ENCODE data around the gene BLOC1S4. TPM values are rescaled to one million over a fixed set of nuclear protein-coding genes. Genes with fewer than 3 reads are reported as not detected.
A peak's percentile ranks its signal among the peaks of the same experiment; 100 is the strongest.

BLOC1S4 gene
- total RNA-seq, 1 experiment from 2014 or later: 15.7 TPM

DNA sequence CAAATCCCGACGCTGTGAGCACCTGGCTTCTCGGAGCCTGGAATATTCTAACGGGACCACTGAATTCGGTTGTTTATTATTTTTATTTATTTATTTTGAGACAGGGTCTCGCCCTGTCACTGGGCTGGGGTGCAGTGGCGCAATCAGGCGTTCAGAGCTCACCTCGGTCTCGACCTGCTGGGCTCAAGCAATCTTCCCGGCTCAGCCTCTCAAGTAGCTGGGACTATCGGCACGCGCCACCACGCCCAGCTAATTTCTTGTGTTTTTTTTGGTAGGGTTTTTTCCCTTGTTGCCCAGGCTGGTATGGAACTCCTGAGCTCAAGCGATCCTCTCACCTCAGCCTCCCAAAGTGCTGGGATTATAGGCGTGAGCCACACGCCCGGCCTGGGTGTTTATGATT lies 43.8 kb upstream of the BLOC1S4 start:
- no peaks in the 10 kb centered on the region for H3K9me2 ChIP-seq (ENCODE audit: insufficient read depth)
- no peaks in the 10 kb centered on the region for H3K27me3 ChIP-seq (ENCODE audit: insufficient read depth, low read length)
- ATAC-seq: no peak
- H3K4me3 ChIP-seq (replicated peaks in 1 of 2; ENCODE audit: low read depth in 1 of 2, low read length in 2 of 2): no peak overlapping the region
- POLR2A ChIA-PET: interaction anchor here (2.0 to 3.6 kb wide), 2 partner anchors 18 to 28 kb away, joined by 17 to 35 read pairs; no protein-coding TSS in a partner anchor
- H3K27ac ChIP-seq (ENCODE audit: low read depth, low read length): peak overlapping the region; percentile 99; the same call in 1 of the 2 replicates
- CTCF ChIA-PET: interaction anchor here (1.4 kb wide), 1 partner anchor 9 kb away, joined by 4 read pairs; no protein-coding TSS in a partner anchor
- no peak for DNase-seq (ENCODE audit: low read depth, low spot score)
- intact Hi-C loops (cut with micrococcal nuclease): no loop called here
- H3K4me1 ChIP-seq (ENCODE audit: control insufficient read depth in 1 of 2, insufficient read depth in 2 of 2, low read length in 2 of 2): peaks cover 8 to 16% of the 10 kb centered on the region in 2 experiments; a peak in 3 of 4 replicates
- H3K9me3 ChIP-seq (ENCODE audit: control insufficient read depth in 1 of 2, insufficient read depth in 1 of 2, low read depth in 1 of 2, low read length in 2 of 2): no peaks in the 10 kb centered on the region
- TF ChIP-seq YY1 (IDR thresholded peaks at IDR 0.05; ENCODE audit: extremely low read depth, insufficient replicate concordance, low read depth, low read length) (no peak), CEBPB (IDR thresholded peaks at IDR 0.05; ENCODE audit: low read depth) (no peak), ZNF274 (IDR thresholded peaks at IDR 0.05; ENCODE audit: low read depth, low read length) (no peak), TCF7L2 (IDR thresholded peaks at IDR 0.05; ENCODE audit: borderline replicate concordance, extremely low read depth, insufficient read depth, insufficient read length) (no peak), POLR2A (IDR thresholded peaks at IDR 0.05; ENCODE audit: borderline replicate concordance, extremely low read depth, insufficient read depth, insufficient read length) (no peak), SP1 (IDR thresholded peaks at IDR 0.05; ENCODE audit: low read depth) (no peak), EZH2 (IDR thresholded peaks at IDR 0.05) (no peak), SIN3A (IDR thresholded peaks at IDR 0.05; ENCODE audit: low read depth) (no peak), CBX3 (IDR thresholded peaks at IDR 0.05; ENCODE audit: low read depth) (no peak), ELF1 (IDR thresholded peaks at IDR 0.05; ENCODE audit: borderline replicate concordance, low read depth) (no peak), JUND (IDR thresholded peaks at IDR 0.05) (no peak), EZH2phosphoT487 (IDR thresholded peaks at IDR 0.05; ENCODE audit: borderline replicate concordance) (no peak), FOSL1 (IDR thresholded peaks at IDR 0.05; ENCODE audit: low read depth) (no peak), ZFX (IDR thresholded peaks at IDR 0.05) (no peak), RAD21 (IDR thresholded peaks at IDR 0.05; ENCODE audit: low read depth) (no peak)
- TF ChIP-seq, protein P1, sequence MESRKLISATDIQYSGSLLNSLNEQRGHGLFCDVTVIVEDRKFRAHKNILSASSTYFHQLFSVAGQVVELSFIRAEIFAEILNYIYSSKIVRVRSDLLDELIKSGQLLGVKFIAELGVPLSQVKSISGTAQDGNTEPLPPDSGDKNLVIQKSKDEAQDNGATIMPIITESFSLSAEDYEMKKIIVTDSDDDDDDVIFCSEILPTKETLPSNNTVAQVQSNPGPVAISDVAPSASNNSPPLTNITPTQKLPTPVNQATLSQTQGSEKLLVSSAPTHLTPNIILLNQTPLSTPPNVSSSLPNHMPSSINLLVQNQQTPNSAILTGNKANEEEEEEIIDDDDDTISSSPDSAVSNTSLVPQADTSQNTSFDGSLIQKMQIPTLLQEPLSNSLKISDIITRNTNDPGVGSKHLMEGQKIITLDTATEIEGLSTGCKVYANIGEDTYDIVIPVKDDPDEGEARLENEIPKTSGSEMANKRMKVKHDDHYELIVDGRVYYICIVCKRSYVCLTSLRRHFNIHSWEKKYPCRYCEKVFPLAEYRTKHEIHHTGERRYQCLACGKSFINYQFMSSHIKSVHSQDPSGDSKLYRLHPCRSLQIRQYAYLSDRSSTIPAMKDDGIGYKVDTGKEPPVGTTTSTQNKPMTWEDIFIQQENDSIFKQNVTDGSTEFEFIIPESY (IDR thresholded peaks at IDR 0.05; ENCODE audit: extremely low read depth, insufficient replicate concordance, low read length): no peak
- TF ChIP-seq, protein P2, sequence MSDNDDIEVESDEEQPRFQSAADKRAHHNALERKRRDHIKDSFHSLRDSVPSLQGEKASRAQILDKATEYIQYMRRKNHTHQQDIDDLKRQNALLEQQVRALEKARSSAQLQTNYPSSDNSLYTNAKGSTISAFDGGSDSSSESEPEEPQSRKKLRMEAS (IDR thresholded peaks at IDR 0.05): no peak
- TF ChIP-seq, protein P3, sequence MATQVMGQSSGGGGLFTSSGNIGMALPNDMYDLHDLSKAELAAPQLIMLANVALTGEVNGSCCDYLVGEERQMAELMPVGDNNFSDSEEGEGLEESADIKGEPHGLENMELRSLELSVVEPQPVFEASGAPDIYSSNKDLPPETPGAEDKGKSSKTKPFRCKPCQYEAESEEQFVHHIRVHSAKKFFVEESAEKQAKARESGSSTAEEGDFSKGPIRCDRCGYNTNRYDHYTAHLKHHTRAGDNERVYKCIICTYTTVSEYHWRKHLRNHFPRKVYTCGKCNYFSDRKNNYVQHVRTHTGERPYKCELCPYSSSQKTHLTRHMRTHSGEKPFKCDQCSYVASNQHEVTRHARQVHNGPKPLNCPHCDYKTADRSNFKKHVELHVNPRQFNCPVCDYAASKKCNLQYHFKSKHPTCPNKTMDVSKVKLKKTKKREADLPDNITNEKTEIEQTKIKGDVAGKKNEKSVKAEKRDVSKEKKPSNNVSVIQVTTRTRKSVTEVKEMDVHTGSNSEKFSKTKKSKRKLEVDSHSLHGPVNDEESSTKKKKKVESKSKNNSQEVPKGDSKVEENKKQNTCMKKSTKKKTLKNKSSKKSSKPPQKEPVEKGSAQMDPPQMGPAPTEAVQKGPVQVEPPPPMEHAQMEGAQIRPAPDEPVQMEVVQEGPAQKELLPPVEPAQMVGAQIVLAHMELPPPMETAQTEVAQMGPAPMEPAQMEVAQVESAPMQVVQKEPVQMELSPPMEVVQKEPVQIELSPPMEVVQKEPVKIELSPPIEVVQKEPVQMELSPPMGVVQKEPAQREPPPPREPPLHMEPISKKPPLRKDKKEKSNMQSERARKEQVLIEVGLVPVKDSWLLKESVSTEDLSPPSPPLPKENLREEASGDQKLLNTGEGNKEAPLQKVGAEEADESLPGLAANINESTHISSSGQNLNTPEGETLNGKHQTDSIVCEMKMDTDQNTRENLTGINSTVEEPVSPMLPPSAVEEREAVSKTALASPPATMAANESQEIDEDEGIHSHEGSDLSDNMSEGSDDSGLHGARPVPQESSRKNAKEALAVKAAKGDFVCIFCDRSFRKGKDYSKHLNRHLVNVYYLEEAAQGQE (IDR thresholded peaks at IDR 0.05; ENCODE audit: low read depth): no peak
- TF ChIP-seq, protein P4, sequence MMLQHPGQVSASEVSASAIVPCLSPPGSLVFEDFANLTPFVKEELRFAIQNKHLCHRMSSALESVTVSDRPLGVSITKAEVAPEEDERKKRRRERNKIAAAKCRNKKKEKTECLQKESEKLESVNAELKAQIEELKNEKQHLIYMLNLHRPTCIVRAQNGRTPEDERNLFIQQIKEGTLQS (IDR thresholded peaks at IDR 0.05): no peak
- TF ChIP-seq, protein P5, sequence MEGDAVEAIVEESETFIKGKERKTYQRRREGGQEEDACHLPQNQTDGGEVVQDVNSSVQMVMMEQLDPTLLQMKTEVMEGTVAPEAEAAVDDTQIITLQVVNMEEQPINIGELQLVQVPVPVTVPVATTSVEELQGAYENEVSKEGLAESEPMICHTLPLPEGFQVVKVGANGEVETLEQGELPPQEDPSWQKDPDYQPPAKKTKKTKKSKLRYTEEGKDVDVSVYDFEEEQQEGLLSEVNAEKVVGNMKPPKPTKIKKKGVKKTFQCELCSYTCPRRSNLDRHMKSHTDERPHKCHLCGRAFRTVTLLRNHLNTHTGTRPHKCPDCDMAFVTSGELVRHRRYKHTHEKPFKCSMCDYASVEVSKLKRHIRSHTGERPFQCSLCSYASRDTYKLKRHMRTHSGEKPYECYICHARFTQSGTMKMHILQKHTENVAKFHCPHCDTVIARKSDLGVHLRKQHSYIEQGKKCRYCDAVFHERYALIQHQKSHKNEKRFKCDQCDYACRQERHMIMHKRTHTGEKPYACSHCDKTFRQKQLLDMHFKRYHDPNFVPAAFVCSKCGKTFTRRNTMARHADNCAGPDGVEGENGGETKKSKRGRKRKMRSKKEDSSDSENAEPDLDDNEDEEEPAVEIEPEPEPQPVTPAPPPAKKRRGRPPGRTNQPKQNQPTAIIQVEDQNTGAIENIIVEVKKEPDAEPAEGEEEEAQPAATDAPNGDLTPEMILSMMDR (IDR thresholded peaks at IDR 0.05 in 2 of 3, conservative IDR thresholded peaks at IDR 0.05 in 1 of 3; ENCODE audit: borderline replicate concordance in 1 of 3, insufficient read depth in 1 of 3, low read depth in 2 of 3, low read length in 2 of 3): no peak
- no peak overlapping the region for H3K4me2 ChIP-seq (ENCODE audit: low read length)
- BruUV-seq (replicated peaks): no TSS peak
- RAD21 ChIA-PET (ENCODE audit: low non-redundant PET in 1 of 2, low total read pairs in 2 of 2, uncharacterized antibody in 2 of 2, unreplicated experiment in 2 of 2): no interaction called here
- peaks cover 30% of the 10 kb centered on the region for H3K79me2 ChIP-seq (ENCODE audit: insufficient read depth, low read length)
- H3K9ac ChIP-seq (ENCODE audit: low read length): no peak overlapping the region
- H4K20me1 ChIP-seq (ENCODE audit: insufficient read depth): peaks cover 19% of the 10 kb centered on the region; the same call in 1 of the 2 replicates
- no peak overlapping the region for H2AFZ ChIP-seq (ENCODE audit: low read depth, low read length, poor library complexity, severe bottlenecking)
- H3K36me3 ChIP-seq (ENCODE audit: control insufficient read depth in 1 of 2, insufficient read depth in 2 of 2, low read length in 2 of 2): peaks cover 11 to 22% of the 10 kb centered on the region in 2 experiments; a peak in 3 of 4 replicates
